LNCAP (cell line): ENCODE data around the gene TROAP.

Source experiments
- TF ChIP-seq, protein P1 (sequence below): fragments of 450-650 bp; IDR thresholded peaks from 2 replicates; pipeline ENCODE4 v1.5.1; 2017; ENCODE audit warnings: mild to moderate bottlenecking

The TROAP gene

DNA sequence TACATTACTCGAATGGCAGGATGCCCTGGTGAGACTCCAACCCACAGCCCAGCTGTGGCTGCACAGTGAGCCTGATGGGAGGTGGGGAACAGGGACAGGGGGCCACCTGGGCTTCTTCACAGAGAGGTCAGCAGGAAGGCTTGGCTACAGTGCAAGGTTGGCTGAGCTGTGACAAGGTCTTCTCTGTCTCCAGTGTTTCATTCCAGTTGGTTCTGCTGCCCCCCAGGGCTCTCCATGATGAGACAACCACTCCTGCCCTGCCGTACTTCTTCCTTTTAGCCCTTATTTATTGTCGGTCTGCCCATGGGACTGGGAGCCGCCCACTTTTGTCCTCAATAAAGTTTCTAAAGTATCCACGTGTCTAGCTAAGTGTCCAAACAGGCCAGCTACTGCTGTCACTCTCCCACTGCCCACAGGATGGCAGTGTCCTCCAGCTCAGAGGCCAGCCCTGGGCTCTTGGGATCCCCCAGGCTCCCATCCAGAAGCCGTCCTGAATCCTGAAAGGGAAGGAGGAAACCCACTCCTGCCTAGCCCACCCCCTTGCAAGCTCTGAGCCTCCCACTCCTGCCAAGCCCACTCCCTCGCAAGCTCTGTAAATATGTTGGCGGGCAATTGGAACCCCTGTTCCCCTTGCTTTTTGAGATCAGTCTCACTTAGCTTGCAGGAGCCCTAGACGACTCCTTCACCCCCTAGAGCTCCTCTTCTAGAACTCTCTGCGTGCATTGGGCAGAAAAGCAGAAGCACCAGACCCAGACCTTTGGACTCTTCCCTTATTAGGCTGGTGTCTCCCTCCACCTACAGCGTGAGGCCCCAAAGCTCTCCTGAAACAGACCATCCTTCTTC, 8.5 kb downstream of the TROAP start:
- TF ChIP-seq, protein P1, sequence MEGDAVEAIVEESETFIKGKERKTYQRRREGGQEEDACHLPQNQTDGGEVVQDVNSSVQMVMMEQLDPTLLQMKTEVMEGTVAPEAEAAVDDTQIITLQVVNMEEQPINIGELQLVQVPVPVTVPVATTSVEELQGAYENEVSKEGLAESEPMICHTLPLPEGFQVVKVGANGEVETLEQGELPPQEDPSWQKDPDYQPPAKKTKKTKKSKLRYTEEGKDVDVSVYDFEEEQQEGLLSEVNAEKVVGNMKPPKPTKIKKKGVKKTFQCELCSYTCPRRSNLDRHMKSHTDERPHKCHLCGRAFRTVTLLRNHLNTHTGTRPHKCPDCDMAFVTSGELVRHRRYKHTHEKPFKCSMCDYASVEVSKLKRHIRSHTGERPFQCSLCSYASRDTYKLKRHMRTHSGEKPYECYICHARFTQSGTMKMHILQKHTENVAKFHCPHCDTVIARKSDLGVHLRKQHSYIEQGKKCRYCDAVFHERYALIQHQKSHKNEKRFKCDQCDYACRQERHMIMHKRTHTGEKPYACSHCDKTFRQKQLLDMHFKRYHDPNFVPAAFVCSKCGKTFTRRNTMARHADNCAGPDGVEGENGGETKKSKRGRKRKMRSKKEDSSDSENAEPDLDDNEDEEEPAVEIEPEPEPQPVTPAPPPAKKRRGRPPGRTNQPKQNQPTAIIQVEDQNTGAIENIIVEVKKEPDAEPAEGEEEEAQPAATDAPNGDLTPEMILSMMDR = peak; percentile 83

DNA sequence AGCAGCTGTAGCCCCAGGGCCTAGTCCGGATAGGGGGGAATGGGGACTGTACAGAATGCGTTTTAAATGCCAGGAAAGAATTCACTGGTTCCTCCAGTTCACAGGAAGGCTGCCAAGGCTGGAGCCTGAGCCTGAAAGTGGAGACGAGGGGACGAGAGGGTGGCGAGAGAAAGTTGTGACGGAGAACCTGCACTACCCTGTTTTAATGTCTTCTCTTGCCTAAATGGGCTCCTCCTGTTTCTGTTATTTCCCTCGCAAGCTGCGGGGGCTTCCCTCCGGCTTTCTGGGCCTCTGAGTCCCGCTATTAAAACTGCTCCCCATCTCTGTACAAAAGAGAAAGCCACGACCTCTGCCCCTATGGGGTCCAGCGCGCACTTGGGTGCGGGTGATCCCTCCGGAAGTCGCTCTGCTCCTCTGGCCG, 9.4 kb downstream of the TROAP start:
- TF ChIP-seq, protein P1 = no peak

DNA sequence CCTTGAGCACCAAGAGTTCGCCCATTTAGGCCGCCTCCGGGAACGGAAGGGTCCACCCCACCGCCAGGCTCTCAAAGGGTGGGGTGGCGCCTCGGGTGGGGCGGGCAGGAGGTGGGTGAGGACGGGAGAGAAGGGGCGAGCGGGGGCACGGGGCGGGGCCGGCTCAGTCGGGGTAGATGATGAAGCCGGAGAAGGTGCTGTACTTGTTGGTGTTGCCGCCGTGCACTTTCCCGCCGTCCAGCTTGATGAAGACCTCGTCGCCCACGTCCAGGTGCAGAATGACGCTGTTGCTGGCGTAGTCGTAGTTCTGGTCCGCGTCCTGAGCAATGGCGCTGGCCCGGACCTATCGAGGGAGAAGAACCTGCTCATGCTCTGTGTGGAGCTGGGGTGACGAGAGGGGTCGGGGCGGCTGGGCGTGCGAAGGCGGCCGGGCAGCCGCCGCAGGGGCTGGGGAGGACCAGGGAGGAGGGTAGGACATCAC, 9.9 kb downstream of the TROAP start:
- TF ChIP-seq, protein P1 = no peak

DNA sequence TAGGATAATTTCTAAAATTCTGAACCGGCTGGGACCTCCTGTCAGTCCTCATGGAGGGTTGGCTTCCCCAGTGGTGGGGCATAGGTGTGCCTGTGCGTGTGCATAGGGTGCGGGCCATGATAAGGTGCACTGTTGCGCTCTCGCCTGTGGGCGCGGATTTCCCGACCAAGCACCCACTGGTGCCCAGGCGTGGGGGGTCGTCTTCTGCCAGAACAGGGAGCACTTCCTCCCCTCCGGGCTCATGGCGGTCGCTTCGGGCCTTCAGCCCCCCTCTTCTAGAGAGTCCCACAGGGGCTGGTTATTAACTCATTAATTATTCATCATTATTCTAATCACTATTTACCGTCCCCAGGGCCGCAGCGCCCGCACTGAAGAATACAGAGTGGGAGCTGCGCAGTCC, 11.2 kb downstream of the TROAP start:
- TF ChIP-seq, protein P1 = no peak

DNA sequence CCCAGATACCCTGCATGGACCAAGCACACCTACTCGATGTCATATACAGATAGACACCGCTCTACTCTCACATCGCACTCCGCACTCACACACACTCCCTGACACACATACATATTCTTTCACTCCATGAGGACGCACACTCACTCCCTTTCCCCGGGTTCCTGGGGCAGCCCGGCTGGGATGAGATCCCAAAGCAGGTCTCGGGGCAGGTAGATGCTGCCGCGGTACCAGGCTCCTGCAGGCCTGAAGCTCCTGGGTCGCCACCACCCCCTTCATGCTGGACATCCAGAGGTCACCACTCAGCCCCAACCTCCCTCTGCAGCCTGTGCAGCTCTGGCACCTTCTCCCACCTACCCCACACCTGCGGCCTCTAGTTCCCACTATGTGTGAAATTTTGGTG, 11.6 kb downstream of the TROAP start:
- TF ChIP-seq, protein P1 = no peak

DNA sequence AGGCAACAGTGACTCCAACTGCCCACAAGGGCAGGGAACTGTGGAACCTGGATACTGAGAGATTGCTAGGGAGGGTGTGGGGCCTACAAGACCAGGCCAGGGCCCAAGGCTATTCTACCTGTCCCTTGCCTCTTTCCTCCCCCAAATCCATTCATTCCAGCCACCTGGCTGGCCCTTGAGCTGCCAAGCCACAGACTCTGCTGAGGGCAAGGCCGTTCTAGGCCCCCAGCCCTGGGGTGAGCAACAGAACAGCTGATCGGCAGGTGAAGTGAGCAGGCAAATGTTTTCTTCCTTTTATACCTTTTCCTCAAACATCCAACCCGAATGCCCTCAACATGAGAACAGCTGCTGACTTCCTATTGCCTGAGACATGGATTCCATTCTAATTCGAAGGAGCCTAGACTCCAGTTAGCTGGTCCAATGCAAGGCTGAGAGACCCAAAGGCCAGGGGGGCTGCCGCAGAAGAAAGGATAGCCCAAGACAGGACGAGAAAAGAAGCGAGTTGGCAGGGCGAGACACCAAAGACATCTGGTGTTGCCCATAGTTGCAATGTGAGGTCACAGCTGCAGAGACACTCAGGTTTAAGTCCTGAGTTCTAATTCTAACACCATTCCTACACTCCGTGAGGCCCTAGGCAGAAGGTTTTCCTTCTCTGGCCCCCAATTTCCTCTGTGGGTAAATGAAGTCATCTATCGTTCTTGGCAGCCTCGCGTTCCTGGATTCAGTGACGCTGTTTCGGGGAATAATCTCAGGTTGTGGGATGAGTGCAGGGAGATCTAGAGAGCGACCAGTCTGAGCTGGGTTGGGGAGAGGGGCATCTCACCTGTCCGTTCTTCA, 12.3 kb downstream of the TROAP start:
- TF ChIP-seq, protein P1 = no peak

DNA sequence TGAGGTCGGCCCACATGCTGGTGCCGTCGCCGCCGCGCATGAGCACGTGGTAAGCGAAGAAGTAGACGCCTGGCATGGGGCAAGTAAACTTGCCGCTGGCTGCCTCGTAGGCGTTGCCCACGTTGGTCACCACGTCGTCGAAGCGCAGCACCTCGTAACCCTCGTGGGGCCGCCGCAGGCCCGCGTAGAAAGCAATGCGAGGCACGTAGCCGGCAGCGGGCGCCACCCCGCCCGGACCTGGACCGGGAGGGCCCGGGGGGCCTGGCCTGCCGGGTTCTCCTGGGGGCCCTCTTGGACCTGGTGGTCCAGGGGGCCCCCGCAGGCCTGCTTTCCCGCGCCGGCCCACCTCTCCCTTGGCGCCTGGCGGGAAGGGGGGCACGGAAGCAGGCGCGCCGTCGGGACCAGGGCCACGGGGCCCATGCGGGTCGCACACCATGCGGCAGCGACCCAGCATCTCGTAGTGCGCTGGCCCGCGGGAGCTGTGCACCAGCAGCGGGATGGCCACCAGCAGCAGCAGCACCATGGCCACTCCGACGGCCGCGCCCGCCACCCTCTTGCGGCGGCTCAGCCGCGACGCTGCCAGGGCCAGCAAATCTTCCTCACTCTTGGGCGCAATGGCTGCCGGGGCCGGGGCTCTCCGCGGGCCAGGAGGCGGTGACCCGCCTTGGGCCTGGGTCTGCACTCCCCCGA, 13.0 kb downstream of the TROAP start:
- TF ChIP-seq, protein P1 = no peak
